ENCODE results near the gene ODF2L. TPM values are rescaled to one million over a fixed set of nuclear protein-coding genes. Genes with fewer than 3 reads are reported as not detected.

ODF2L gene
- total RNA-seq, 1 experiment from 2014 or later, result 27.3 TPM

- H3K4ac ChIP-seq (ENCODE audit: low read depth, low read length), result no peak overlapping the region
- H3K9me3 ChIP-seq (ENCODE audit: control insufficient read depth, low read depth, low read length), result no peaks in the 10 kb centered on the region
- no peak overlapping the region for H2BK12ac ChIP-seq (ENCODE audit: insufficient read length, low read depth, low read length)
- H3K27me3 ChIP-seq (ENCODE audit: insufficient read depth, low read length), result no peaks in the 10 kb centered on the region
- H3K4me2 ChIP-seq (ENCODE audit: insufficient read depth, insufficient read length, low read length), result no peak overlapping the region
- H3K23me2 ChIP-seq (ENCODE audit: insufficient read length, low read depth, low read length, poor library complexity, severe bottlenecking), result no peaks in the 10 kb centered on the region
- no peak overlapping the region for H3K23ac ChIP-seq (ENCODE audit: insufficient read length, low read depth, low read length)
- H3K4me1 Mint-ChIP-seq, result peaks cover 2 to 5% of the 10 kb centered on the region in 2 experiments
- no peak overlapping the region for H3K4me3 Mint-ChIP-seq
- no peaks in the 10 kb centered on the region for H4K20me1 ChIP-seq (ENCODE audit: control insufficient read depth, insufficient read depth, insufficient read length)
- no peak overlapping the region for H2BK15ac ChIP-seq (ENCODE audit: low read depth, low read length)
- H3K9ac ChIP-seq (ENCODE audit: extremely low read depth, insufficient read length, low read length), result no peak overlapping the region
- H2AK5ac ChIP-seq (ENCODE audit: insufficient read length, low read length), result no peak overlapping the region
- TF ChIP-seq CTCF (conservative IDR thresholded peaks at IDR 0.05), result no peak
- H2BK20ac ChIP-seq (ENCODE audit: low read depth, low read length, poor library complexity, severe bottlenecking), result no peak overlapping the region
- H3K27ac Mint-ChIP-seq, result no peak overlapping the region
- H3K79me1 ChIP-seq (ENCODE audit: insufficient read depth, low read depth, low read length, poor library complexity, severe bottlenecking), result no peaks in the 10 kb centered on the region
- no peaks in the 10 kb centered on the region; the same call in 1 of the 2 replicates for H3K27me3 Mint-ChIP-seq (ENCODE audit: low read depth)
- no peak overlapping the region for H3K14ac ChIP-seq (ENCODE audit: insufficient read depth, low read length)
- no peak overlapping the region for H2BK120ac ChIP-seq (ENCODE audit: low read depth, low read length, poor library complexity, severe bottlenecking)
- H3K56ac ChIP-seq (ENCODE audit: insufficient read length, low read depth, low read length), result no peak overlapping the region
- no peak for DNase-seq
- H3K27ac ChIP-seq (ENCODE audit: insufficient read length, low read depth, low read length), result no peak overlapping the region
- H3K79me2 ChIP-seq (ENCODE audit: insufficient read depth, low read length), result no peaks in the 10 kb centered on the region
- H2AFZ ChIP-seq (ENCODE audit: low read length), result no peak overlapping the region
- no peaks in the 10 kb centered on the region for H3K9me3 Mint-ChIP-seq
- H4K91ac ChIP-seq (ENCODE audit: insufficient read length, low read depth, low read length), result no peak overlapping the region
- no peak overlapping the region for H4K8ac ChIP-seq (replicated peaks; ENCODE audit: insufficient read length, low read depth, low read length)
- H3K18ac ChIP-seq (ENCODE audit: insufficient read length, low read depth, low read length), result no peak overlapping the region
- no peaks in the 10 kb centered on the region for H3K36me3 Mint-ChIP-seq (ENCODE audit: insufficient read depth in 1 of 3, low read depth in 3 of 3)
- H4K5ac ChIP-seq (ENCODE audit: insufficient read length, low read depth, low read length), result no peak overlapping the region
- no peaks in the 10 kb centered on the region for H3K4me1 ChIP-seq (ENCODE audit: insufficient read depth, low read length)
- H2BK5ac ChIP-seq (ENCODE audit: insufficient read length, low read length), result no peak overlapping the region
- no peak overlapping the region for H3T11ph ChIP-seq (ENCODE audit: low read length)
These were observed 27.4 kb upstream of the ODF2L start for GRCh38 chr1:86423473-86423872.
